Mesendoderm (in vitro differentiated cells): Measurements from ENCODE around the gene PLPPR4.

Experiments used
- DNase-seq: peaks from one replicate; pipeline ENCODE4 v3.0.0; 2013
- H2AK5ac ChIP-seq: 2 replicates; pipeline ENCODE4 v1.6.1; 2013; ENCODE audit warnings: low read length, inconsistent platforms
- H2BK120ac ChIP-seq: 2 replicates; pipeline ENCODE4 v1.6.1; 2013; ENCODE audit warnings: low read depth, mild to moderate bottlenecking, low read length, moderate library complexity, mixed read lengths
- H2BK15ac ChIP-seq: replicated peaks from 2 replicates; pipeline ENCODE4 v1.6.1; 2013; ENCODE audit warnings: low read depth, mild to moderate bottlenecking, moderate library complexity
- H2BK5ac ChIP-seq: 2 replicates; pipeline ENCODE4 v1.6.1; 2013; ENCODE audit warnings: low read length, inconsistent platforms
- H3K18ac ChIP-seq: 2 replicates; pipeline ENCODE4 v1.6.1; 2013; ENCODE audit warnings: mild to moderate bottlenecking, low read length, mixed read lengths
- H3K23ac ChIP-seq: one replicate; pipeline ENCODE4 v1.6.1; 2013; ENCODE audit warnings: low read length
- H3K27ac ChIP-seq: 2 replicates; pipeline ENCODE4 v1.5.1; 2013; ENCODE audit warnings: low read depth, mild to moderate bottlenecking, inconsistent platforms, low read length, moderate library complexity
- H3K27me3 ChIP-seq: 2 replicates; pipeline ENCODE4 v1.6.1; 2013; ENCODE audit warnings: low read length, control low read depth, mild to moderate bottlenecking, inconsistent platforms; ENCODE audit not compliant: insufficient read depth, poor library complexity
- H3K36me3 ChIP-seq: 2 replicates; pipeline ENCODE4 v1.6.1; 2013; ENCODE audit warnings: low read length, inconsistent platforms; ENCODE audit not compliant: control insufficient read depth, insufficient read depth
- H3K4ac ChIP-seq: one replicate; pipeline ENCODE4 v1.6.1; 2013; ENCODE audit warnings: low read depth, mild to moderate bottlenecking, low read length, moderate library complexity
- H3K4me1 ChIP-seq: 2 replicates; pipeline ENCODE4 v1.6.1; 2013; ENCODE audit warnings: low read depth, low read length, inconsistent platforms; ENCODE audit not compliant: control insufficient read depth
- H3K4me2 ChIP-seq: 2 replicates; pipeline ENCODE4 v1.6.1; 2013; ENCODE audit warnings: low read length
- H3K4me3 ChIP-seq: 2 replicates; pipeline ENCODE4 v1.5.1; 2013; ENCODE audit warnings: mild to moderate bottlenecking, low read length
- H3K56ac ChIP-seq: one replicate; pipeline ENCODE4 v1.6.1; 2013; ENCODE audit warnings: low read length
- H3K79me1 ChIP-seq: 2 replicates; pipeline ENCODE4 v1.6.1; 2013; ENCODE audit warnings: low read length, inconsistent platforms
- H3K79me2 ChIP-seq: 2 replicates; pipeline ENCODE4 v1.6.1; 2013; ENCODE audit warnings: mild to moderate bottlenecking, low read length; ENCODE audit not compliant: control insufficient read depth, insufficient read depth
- H3K9ac ChIP-seq: 2 replicates; pipeline ENCODE4 v1.6.1; 2013; ENCODE audit warnings: low read length, inconsistent platforms
- H4K5ac ChIP-seq: one replicate; pipeline ENCODE4 v1.6.1; 2013; ENCODE audit warnings: low read length
- H4K8ac ChIP-seq: one replicate; pipeline ENCODE4 v1.6.1; 2013; ENCODE audit warnings: low read depth, mild to moderate bottlenecking, control low read depth, low read length, moderate library complexity
- WGBS: extraction: QIAGEN DNeasy Blood & Tissue Kit; methylation state at CpG from one replicate; pipeline ENCODE4 v1.1.7; 2013; ENCODE audit warnings: low lambda C conversion rate, missing lambda C conversion rate; ENCODE audit not compliant: insufficient coverage; ENCODE audit errors: extremely low coverage; 5-methylcytosine and 5-hydroxymethylcytosine counted together

PLPPR4 gene

DNA sequence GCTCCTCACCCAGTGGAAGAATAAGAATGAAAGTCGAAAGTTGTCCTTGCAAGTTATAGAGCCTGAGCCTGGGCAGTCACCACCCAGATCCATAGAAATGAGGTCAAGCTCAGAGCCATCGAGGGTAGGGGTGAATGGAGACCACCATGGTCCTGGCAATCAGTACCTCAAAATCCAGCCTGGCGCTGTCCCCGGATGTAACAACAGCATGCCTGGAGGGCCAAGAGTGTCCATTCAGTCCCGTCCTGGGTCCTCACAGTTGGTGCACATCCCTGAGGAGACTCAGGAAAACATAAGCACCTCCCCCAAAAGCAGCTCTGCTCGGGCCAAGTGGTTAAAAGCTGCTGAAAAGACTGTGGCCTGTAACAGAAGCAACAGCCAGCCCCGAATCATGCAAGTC, 41.8 kb downstream of the PLPPR4 start:
- H3K4ac ChIP-seq, result no peak overlapping the region
- H3K27me3 ChIP-seq, result no peaks in the 10 kb centered on the region
- WGBS, result no CpG with 5 or more reads among the region's 7 CpGs
- H3K23ac ChIP-seq, result no peak overlapping the region
- no peak overlapping the region for H2BK120ac ChIP-seq
- no peaks in the 10 kb centered on the region for H3K79me1 ChIP-seq
- no peak overlapping the region for H3K4me3 ChIP-seq
- no peak overlapping the region for H3K18ac ChIP-seq
- DNase-seq, result no peak
- H3K4me2 ChIP-seq, result no peak overlapping the region
- no peak overlapping the region for H4K5ac ChIP-seq
- H2BK15ac ChIP-seq, result no peak overlapping the region
- no peaks in the 10 kb centered on the region for H3K36me3 ChIP-seq
- no peaks in the 10 kb centered on the region for H3K4me1 ChIP-seq
- no peak overlapping the region for H4K8ac ChIP-seq
- no peak overlapping the region for H3K9ac ChIP-seq
- no peak overlapping the region for H3K27ac ChIP-seq
- H3K56ac ChIP-seq, result no peak overlapping the region
- no peak overlapping the region for H2BK5ac ChIP-seq
- no peaks in the 10 kb centered on the region for H3K79me2 ChIP-seq
- H2AK5ac ChIP-seq, result no peak overlapping the region

- H3K4me3 ChIP-seq, result no peak overlapping the region
- H3K79me1 ChIP-seq, result no peaks in the 10 kb centered on the region
- H3K27ac ChIP-seq, result no peak overlapping the region
These were observed 42.4 kb downstream of the PLPPR4 start for GRCh38 chr1:99306644-99307043.

DNA sequence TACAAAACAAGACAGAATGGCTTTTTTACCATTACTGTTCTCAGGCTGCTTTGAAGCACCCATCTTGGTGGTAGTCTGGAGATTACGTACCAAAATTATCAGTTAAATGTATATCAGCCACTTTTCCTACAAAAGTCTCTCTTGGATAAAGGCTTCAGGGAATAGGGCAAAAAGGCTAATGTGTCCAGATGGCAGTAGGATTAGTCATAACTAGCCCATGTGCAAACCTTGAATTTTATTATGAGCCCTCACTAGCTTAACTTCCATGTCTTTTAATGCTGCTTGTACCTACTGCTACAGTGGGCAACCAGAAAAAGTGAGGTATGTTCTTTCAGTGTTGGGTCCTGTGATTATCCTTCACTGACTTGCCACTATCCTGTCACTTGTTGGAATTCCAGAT, 51.0 kb downstream of the PLPPR4 start:
- Histone ChIP-seq H3K27ac (no peak overlapping the region), H3K4me3 (no peak overlapping the region), H4K5ac (no peak overlapping the region), H3K79me1 (no peaks in the 10 kb centered on the region), H3K79me2 (no peaks in the 10 kb centered on the region), H3K27me3 (no peaks in the 10 kb centered on the region), H3K18ac (no peak overlapping the region), H2BK120ac (no peak overlapping the region), H3K4me1 (no peaks in the 10 kb centered on the region), H4K8ac (no peak overlapping the region), H3K36me3 (no peaks in the 10 kb centered on the region), H2BK15ac (no peak overlapping the region), H3K4ac (no peak overlapping the region), H3K23ac (no peak overlapping the region), H2BK5ac (no peak overlapping the region), H3K4me2 (no peak overlapping the region), H3K56ac (no peak overlapping the region), H2AK5ac (no peak overlapping the region), H3K9ac (no peak overlapping the region)
- WGBS, result no CpG with 5 or more reads among the region's 1 CpG
- no peak for DNase-seq

More at GRCh38 chr1:99306644-99307043, 42.4 kb downstream of the PLPPR4 start:
- no CpG with 5 or more reads among the region's 15 CpGs for WGBS
- Histone ChIP-seq H3K4me2 (no peak overlapping the region), H3K4me1 (no peaks in the 10 kb centered on the region), H3K9ac (no peak overlapping the region), H2BK15ac (no peak overlapping the region), H2AK5ac (no peak overlapping the region), H3K27me3 (no peaks in the 10 kb centered on the region), H4K8ac (no peak overlapping the region), H3K4ac (no peak overlapping the region), H3K56ac (no peak overlapping the region), H3K36me3 (no peaks in the 10 kb centered on the region), H2BK120ac (no peak overlapping the region), H2BK5ac (no peak overlapping the region), H3K23ac (no peak overlapping the region), H3K79me2 (no peaks in the 10 kb centered on the region), H4K5ac (no peak overlapping the region), H3K18ac (no peak overlapping the region)
- DNase-seq, result peak; percentile 22

DNA sequence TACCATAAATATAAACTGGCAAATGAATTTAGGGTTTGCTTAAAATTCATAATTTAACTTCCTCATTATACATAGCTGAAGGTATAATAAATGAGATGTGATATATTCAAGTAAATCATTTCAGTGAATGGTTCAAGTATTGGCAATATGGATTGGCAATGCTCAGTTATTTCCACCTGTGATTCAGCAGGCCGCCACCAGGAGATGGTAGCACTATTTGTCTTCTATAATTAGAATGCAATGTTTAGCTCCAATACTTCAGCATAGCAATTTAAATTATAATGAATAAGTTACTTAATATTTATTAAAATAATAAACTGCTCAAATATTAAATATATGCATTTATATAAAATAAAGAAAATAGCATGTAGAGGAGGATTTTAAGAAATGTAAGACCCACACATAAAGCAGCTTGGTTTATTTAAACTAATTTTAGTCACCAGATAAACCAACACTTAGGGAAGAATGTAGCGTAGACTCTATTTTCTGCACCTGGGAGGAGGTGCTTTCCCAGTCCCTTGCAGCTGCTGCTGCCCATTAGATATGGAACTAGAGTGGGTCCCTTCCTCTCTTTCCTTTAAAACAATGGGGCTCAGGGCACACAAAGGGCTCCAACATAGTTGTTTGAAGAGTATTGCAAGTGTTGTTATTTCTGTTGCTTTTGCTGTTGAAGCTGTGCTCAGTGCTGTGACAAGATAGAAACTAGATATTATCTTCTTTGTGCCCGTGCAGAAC, 62.1 kb downstream of the PLPPR4 start:
- Histone ChIP-seq H2BK15ac (no peak overlapping the region), H3K27me3 (no peaks in the 10 kb centered on the region), H3K79me1 (no peaks in the 10 kb centered on the region), H3K23ac (no peak overlapping the region), H4K5ac (no peak overlapping the region), H3K4me3 (no peak overlapping the region), H3K27ac (no peak overlapping the region), H3K56ac (no peak overlapping the region), H3K36me3 (no peaks in the 10 kb centered on the region), H3K9ac (no peak overlapping the region), H3K4me1 (no peaks in the 10 kb centered on the region), H3K4ac (no peak overlapping the region), H3K18ac (no peak overlapping the region), H2BK5ac (no peak overlapping the region), H4K8ac (no peak overlapping the region), H3K4me2 (no peak overlapping the region), H2BK120ac (no peak overlapping the region), H3K79me2 (no peaks in the 10 kb centered on the region), H2AK5ac (no peak overlapping the region)
- no CpG with 5 or more reads among the region's 3 CpGs for WGBS
- DNase-seq, result peak; percentile 11

- no peak overlapping the region for H2AK5ac ChIP-seq
- H3K27ac ChIP-seq, result no peak overlapping the region
- no peak overlapping the region for H2BK5ac ChIP-seq
- no CpG with 5 or more reads among the region's 3 CpGs for WGBS
- no peak overlapping the region for H4K8ac ChIP-seq
- H3K4me2 ChIP-seq, result no peak overlapping the region
- H3K27me3 ChIP-seq, result no peaks in the 10 kb centered on the region
- H3K23ac ChIP-seq, result no peak overlapping the region
- H4K5ac ChIP-seq, result no peak overlapping the region
- no peak overlapping the region for H3K9ac ChIP-seq
- H3K56ac ChIP-seq, result no peak overlapping the region
- no peaks in the 10 kb centered on the region for H3K36me3 ChIP-seq
- no peaks in the 10 kb centered on the region for H3K79me2 ChIP-seq
- no peak overlapping the region for H2BK120ac ChIP-seq
- no peak overlapping the region for H3K4me3 ChIP-seq
- no peak overlapping the region for H3K18ac ChIP-seq
- H3K79me1 ChIP-seq, result no peaks in the 10 kb centered on the region
- no peaks in the 10 kb centered on the region for H3K4me1 ChIP-seq
- DNase-seq, result peak; percentile 79
- no peak overlapping the region for H2BK15ac ChIP-seq
- H3K4ac ChIP-seq, result no peak overlapping the region
These were observed 63.1 kb downstream of the PLPPR4 start for GRCh38 chr1:99327357-99327756.

DNA sequence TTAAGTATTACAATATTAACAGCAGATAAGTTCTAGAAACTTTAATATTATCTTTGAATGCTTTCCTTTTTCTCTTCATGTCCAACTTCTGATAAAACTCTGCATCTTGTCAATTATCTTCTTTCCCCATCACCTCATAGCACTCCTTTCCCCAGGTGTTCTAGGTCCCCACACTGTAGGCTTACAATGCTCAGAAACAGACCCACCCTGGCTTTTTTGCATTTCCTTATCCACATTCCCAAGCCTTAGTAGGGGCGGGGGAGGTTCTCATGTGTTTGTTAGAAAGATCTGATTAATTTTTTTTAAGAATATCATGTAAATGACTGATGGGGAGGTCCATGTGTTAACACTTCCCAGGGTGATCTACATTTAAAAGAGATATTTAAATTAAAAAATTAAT, 63.9 kb downstream of the PLPPR4 start:
- Histone ChIP-seq H3K56ac (no peak overlapping the region), H2BK120ac (no peak overlapping the region), H3K79me2 (no peaks in the 10 kb centered on the region), H3K79me1 (no peaks in the 10 kb centered on the region), H3K27ac (no peak overlapping the region), H3K18ac (no peak overlapping the region), H3K9ac (no peak overlapping the region), H4K8ac (no peak overlapping the region), H2BK5ac (no peak overlapping the region), H4K5ac (no peak overlapping the region), H3K4me2 (no peak overlapping the region), H3K4ac (no peak overlapping the region), H3K4me1 (no peaks in the 10 kb centered on the region), H3K27me3 (no peaks in the 10 kb centered on the region), H2AK5ac (no peak overlapping the region), H2BK15ac (no peak overlapping the region), H3K36me3 (no peaks in the 10 kb centered on the region), H3K4me3 (no peak overlapping the region), H3K23ac (no peak overlapping the region)
- no CpG with 5 or more reads among the region's 1 CpG for WGBS
- DNase-seq, result peak; percentile 50
